PC-9 (cell line): ENCODE data around the gene PIAS1. TPM values are rescaled to one million over a fixed set of nuclear protein-coding genes. Genes with fewer than 3 reads are reported as not detected.

Experiments
- BruUV-seq: library from RNA; stranded (reverse); fragments of 400-500 nt; replicated peaks from 2 replicates; lab custom pipeline; 2021; lab: Mats Ljungman, UMichigan
- CTCF ChIA-PET: fragments of 300-600 bp; sonication (Branson Sonifier 250); formaldehyde crosslinking; loops from one replicate; lab custom pipeline; 2022; ENCODE audit warnings: antibody characterized with exemption; lab: Charles Lee
- POLR2A ChIA-PET: fragments of 300-600 bp; sonication (Branson Sonifier 250); formaldehyde crosslinking; loops from one replicate; lab custom pipeline; 2022; ENCODE audit warnings: antibody characterized with exemption; ENCODE audit not compliant: unreplicated experiment; lab: Charles Lee
- DNase-seq, 2 experiments: peaks; one replicate each; pipeline versions ENCODE4 v3.0.0 to v3.0.0-alpha.2; 2015 to 2022; ENCODE audit warnings: mixed read lengths in 1 of 2
- H2AFZ ChIP-seq: fragments of 200-600 bp; sonication (generic); 2 replicates; pipeline ENCODE4 v1.8.1; 2017; ENCODE audit warnings: antibody characterized with exemption
- H3F3A ChIP-seq: fragments of 200-600 bp; sonication (generic); 2 replicates; pipeline ENCODE4 v1.8.1; 2017; ENCODE audit warnings: antibody characterized with exemption, mild to moderate bottlenecking, low read depth; ENCODE audit not compliant: insufficient read depth
- H3K27ac ChIP-seq: fragments of 200-600 bp; sonication (generic); 2 replicates; pipeline ENCODE4 v1.6.1; 2016; ENCODE audit warnings: mixed run types
- H3K27me3 ChIP-seq: fragments of 200-600 bp; sonication (generic); 2 replicates; pipeline ENCODE4 v1.6.1; 2016; ENCODE audit warnings: low read depth, mixed run types; ENCODE audit not compliant: insufficient read depth
- H3K36me3 ChIP-seq: fragments of 200-600 bp; sonication (generic); 2 replicates; pipeline ENCODE4 v1.6.1; 2016; ENCODE audit warnings: low read depth, mixed run types
- H3K4me1 ChIP-seq: fragments of 200-600 bp; sonication (generic); replicated peaks from 2 replicates; pipeline ENCODE4 v1.6.1; 2016; ENCODE audit warnings: mixed run types; ENCODE audit not compliant: insufficient read depth
- H3K4me2 ChIP-seq: fragments of 200-600 bp; sonication (generic); 2 replicates; pipeline ENCODE4 v1.6.1; 2017; ENCODE audit warnings: mixed run types
- H3K4me3 ChIP-seq: fragments of 200-600 bp; sonication (generic); 2 replicates; pipeline ENCODE4 v1.6.1; 2016; ENCODE audit warnings: mixed run types
- H3K79me2 ChIP-seq: fragments of 200-600 bp; sonication (generic); 2 replicates; pipeline ENCODE4 v1.6.1; 2017; ENCODE audit warnings: low read depth, mixed run types
- H3K9me2 ChIP-seq: fragments of 200-600 bp; sonication (generic); 2 replicates; pipeline ENCODE4 v1.8.1; 2017; ENCODE audit warnings: mild to moderate bottlenecking; ENCODE audit not compliant: insufficient read depth
- H3K9me3 ChIP-seq: fragments of 200-600 bp; sonication (generic); 2 replicates; pipeline ENCODE4 v1.8.1; 2016; ENCODE audit warnings: low read depth; ENCODE audit not compliant: insufficient read depth
- H4K20me1 ChIP-seq: fragments of 200-600 bp; sonication (generic); 2 replicates; pipeline ENCODE4 v1.8.1; 2017; ENCODE audit not compliant: insufficient read depth
- EZH2 ChIP-seq: fragments of 200-600 bp; sonication (generic); IDR thresholded peaks from 2 replicates; pipeline ENCODE4 v1.8.0; 2017; ENCODE audit warnings: antibody characterized with exemption, low read depth
- intact Hi-C: fragments of 100-400 bp; cut with micrococcal nuclease; formaldehyde crosslinking; loops from one replicate; pipeline ENCODE4 v1.10.0; 2022; ENCODE audit not compliant: unreplicated experiment
- total RNA-seq: library from RNA; stranded (reverse); gene quantifications from 2 replicates; pipeline ENCODE4 v1.2.3, GENCODE V29; 2021
- TF ChIP-seq, protein P1 (sequence below): fragments of 200-600 bp; sonication (generic); conservative IDR thresholded peaks from 2 replicates; pipeline ENCODE4 v1.6.1; 2017; ENCODE audit warnings: mixed run types, antibody characterized with exemption, mild to moderate bottlenecking, moderate library complexity

PIAS1 gene
- total RNA-seq, 1 experiment from 2014 or later, result 42.5 TPM

DNA sequence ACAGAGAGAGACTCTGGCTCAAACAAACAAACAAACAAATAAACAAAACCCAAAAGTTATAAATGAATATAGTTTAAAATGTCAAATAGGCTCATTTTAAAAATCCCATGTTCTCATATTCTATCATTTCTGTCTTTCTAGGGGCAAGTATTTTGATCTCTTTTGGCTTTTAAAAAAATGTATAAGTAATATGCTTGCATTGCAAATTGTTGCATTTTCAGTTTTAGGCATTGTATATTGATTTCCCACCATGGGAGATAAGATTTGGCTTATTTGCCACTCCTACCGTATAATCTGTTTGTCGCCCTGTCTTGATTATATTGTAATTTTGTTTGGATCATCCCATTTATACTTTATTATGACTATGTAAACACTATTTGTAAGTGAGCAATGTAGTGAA lies 70.6 kb downstream of the PIAS1 start:
- Histone ChIP-seq H2AFZ (no peak overlapping the region), H3K36me3 (no peaks in the 10 kb centered on the region), H3K27me3 (no peaks in the 10 kb centered on the region), H3K9me3 (no peaks in the 10 kb centered on the region), H3K79me2 (peaks cover 22% of the 10 kb centered on the region), H3K4me1 (no peaks in the 10 kb centered on the region), H4K20me1 (peaks cover 4% of the 10 kb centered on the region; the same call in 1 of the 2 replicates), H3F3A (no peaks in the 10 kb centered on the region), H3K4me3 (no peak overlapping the region), H3K4me2 (no peak overlapping the region), H3K9me2 (no peaks in the 10 kb centered on the region), H3K27ac (no peak overlapping the region)
- BruUV-seq, result no TSS peak
- no peak for DNase-seq
- TF ChIP-seq EZH2, result no peak
- TF ChIP-seq, protein P1, sequence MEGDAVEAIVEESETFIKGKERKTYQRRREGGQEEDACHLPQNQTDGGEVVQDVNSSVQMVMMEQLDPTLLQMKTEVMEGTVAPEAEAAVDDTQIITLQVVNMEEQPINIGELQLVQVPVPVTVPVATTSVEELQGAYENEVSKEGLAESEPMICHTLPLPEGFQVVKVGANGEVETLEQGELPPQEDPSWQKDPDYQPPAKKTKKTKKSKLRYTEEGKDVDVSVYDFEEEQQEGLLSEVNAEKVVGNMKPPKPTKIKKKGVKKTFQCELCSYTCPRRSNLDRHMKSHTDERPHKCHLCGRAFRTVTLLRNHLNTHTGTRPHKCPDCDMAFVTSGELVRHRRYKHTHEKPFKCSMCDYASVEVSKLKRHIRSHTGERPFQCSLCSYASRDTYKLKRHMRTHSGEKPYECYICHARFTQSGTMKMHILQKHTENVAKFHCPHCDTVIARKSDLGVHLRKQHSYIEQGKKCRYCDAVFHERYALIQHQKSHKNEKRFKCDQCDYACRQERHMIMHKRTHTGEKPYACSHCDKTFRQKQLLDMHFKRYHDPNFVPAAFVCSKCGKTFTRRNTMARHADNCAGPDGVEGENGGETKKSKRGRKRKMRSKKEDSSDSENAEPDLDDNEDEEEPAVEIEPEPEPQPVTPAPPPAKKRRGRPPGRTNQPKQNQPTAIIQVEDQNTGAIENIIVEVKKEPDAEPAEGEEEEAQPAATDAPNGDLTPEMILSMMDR, result no peak
- ChIA-PET CTCF (no interaction called here), POLR2A (no interaction called here)
- intact Hi-C loops, result no loop called here

DNA sequence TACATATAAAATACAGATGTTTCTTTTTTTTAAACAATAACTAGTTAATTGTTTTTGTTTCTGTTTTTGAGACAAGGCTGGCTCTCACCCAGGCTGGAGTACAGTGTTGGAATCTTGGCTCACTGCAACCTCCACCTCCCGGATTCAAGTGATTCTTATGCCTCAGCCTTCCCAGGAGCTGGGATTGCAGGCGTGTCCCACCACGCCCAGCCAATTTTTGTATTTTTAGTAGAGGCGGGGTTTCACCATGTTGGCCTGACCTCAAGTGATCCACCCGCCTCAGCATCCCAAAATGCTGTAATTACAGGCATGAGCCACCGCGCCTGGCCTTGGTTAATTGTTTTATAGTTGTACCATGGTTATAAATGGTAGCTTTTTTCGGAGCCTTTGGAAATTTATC lies 72.3 kb downstream of the PIAS1 start:
- no peak for DNase-seq
- no peak for TF ChIP-seq EZH2
- TF ChIP-seq, protein P1, result no peak
- CTCF ChIA-PET, result no interaction called here
- no peaks in the 10 kb centered on the region for H3K36me3 ChIP-seq
- intact Hi-C loops, result no loop called here
- no peaks in the 10 kb centered on the region for H3K27me3 ChIP-seq
- no TSS peak for BruUV-seq
- 0 out of 2 replicates have a peak, but pooled peaks cover under 1% of the 10 kb centered on the region for H4K20me1 ChIP-seq
- H3K9me2 ChIP-seq, result no peaks in the 10 kb centered on the region
- peaks cover 14% of the 10 kb centered on the region; the same call in 1 of the 2 replicates for H3K79me2 ChIP-seq
- H3K4me1 ChIP-seq, result no peaks in the 10 kb centered on the region
- no peak overlapping the region for H3K4me2 ChIP-seq
- no peak overlapping the region for H2AFZ ChIP-seq
- no peaks in the 10 kb centered on the region for H3K9me3 ChIP-seq
- no peak overlapping the region for H3K4me3 ChIP-seq
- POLR2A ChIA-PET, result no interaction called here
- no peak overlapping the region for H3K27ac ChIP-seq
- H3F3A ChIP-seq, result no peaks in the 10 kb centered on the region

DNA sequence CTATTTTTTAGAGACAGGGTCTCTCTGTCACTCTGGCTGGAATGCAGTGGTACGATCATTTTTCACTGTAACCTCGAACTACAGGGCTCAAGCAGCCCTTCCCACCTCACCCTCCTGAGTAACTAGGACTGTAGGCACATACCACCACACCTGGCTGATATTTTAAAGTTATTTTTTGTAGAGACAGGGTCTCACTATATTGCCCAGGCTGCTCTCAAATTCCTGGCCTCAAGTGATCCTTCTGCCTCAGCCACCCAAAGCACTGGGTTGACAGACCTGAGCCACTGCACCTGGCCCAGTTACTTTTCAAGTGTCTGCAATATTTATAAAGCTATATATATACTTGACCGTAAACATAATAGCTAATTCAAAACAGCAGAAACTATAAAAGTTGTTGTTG lies 75.0 kb downstream of the PIAS1 start:
- ChIA-PET POLR2A (no interaction called here), CTCF (no interaction called here)

More for the DNA sequence above, 75.0 kb downstream of the PIAS1 start:
- TF ChIP-seq, protein P1, result no peak
- no peak for TF ChIP-seq EZH2
- Histone ChIP-seq H3K79me2 (peaks cover 14% of the 10 kb centered on the region; the same call in 1 of the 2 replicates), H2AFZ (no peak overlapping the region), H3K27me3 (no peaks in the 10 kb centered on the region), H3K9me3 (no peaks in the 10 kb centered on the region), H3K9me2 (no peaks in the 10 kb centered on the region), H3K27ac (no peak overlapping the region), H3F3A (no peaks in the 10 kb centered on the region), H3K4me3 (no peak overlapping the region), H3K4me1 (no peaks in the 10 kb centered on the region), H4K20me1 (0 out of 2 replicates have a peak, but pooled peaks cover 3% of the 10 kb centered on the region), H3K36me3 (no peaks in the 10 kb centered on the region), H3K4me2 (no peak overlapping the region)
- BruUV-seq, result no TSS peak
- DNase-seq, result no peak
- intact Hi-C loops, result no loop called here
